Measurements from ENCODE around the gene POTEJ.
"Not testable (repeated sequence)": the region's sequence is repeated elsewhere in the genome, so short reads cannot be mapped to it uniquely, and the experiment has no call there.

POTEJ gene

DNA sequence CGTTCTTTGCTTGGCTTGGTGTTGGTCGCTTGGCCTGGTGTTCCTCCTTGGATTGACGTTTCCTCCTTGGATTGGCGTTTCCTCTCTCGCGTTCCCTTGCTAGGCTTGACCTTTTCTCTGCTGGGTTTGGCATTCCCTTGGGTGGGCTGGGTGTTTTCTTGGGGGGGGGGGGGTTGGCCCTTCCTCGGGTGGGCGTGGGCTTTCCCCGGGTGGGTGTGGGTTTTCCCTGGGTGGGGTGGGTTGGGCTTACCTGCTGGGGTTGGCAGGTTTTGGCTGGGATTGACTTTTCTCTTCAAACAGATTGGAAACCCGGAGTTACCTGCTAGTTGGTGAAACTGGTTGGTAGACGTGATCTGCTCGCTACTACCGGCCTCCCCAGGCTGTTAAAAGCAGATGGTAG lies at the start of gene POTEJ:
Gene POTEJ, plus strand, starts transcription at position 301 of the 400 bp plus-strand sequence. Its CDS starts 93 bp downstream, at position 394.
- not testable (repeated sequence) for DNase-seq

- DNase-seq, result not testable (repeated sequence)
Measured at GRCh38 chr2:130566165-130566564, 45.1 kb upstream of the POTEJ start.

GRCh38 chr2:130571929-130572328 lies 39.3 kb upstream of the POTEJ start:
- not testable (repeated sequence) for DNase-seq

- DNase-seq, result not testable (repeated sequence)
Measured at GRCh38 chr2:130574230-130574629, 37.0 kb upstream of the POTEJ start.

DNA sequence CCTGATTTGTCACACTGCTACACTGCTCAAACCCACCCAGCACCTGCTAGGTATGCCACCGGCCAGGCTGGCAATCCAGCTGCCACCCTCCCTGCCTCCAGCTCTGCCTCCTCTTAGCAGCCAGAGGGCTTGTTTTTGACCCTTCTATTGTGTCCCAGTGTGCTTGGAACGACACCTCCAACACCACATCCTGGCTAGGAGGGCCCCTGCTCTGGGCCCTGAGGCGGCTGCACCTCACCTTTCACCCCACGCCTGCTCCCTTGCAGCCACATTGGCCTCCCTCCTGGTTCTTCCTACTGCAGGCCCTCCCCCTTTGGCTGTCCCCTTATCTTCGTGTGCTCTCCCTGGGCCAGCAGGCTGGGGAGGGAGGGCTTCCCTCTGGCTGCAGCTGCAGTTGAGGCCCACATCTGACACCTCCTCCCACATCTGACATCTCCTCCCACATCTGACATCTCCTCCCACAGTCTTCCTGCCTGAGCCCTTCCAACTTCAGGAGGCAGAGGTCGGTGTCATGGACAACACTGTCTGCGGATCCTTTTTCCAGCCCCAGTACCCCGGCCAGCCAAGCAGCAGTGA lies 34.9 kb upstream of the POTEJ start:
- DNase-seq, result not testable (repeated sequence)

DNA sequence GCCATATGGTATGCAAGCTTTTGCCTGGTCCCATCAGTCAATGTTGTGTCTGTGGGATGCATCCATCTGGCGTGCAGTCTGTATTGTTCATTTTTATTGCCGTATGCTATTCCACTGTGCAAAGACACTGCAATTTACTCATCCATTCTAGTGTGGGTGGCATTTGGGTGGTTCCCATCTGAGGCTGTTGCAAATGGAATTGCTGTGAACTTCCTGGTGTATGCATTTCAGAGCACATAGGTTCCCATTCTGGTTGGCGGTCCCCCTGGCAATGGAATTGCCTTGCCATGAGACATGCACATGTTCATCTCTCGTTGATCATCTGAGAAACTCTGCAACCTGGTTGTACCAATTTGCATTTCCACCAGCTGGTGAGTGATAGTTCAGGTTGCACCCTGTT lies 33.7 kb upstream of the POTEJ start:
- not testable (repeated sequence) for DNase-seq

DNA sequence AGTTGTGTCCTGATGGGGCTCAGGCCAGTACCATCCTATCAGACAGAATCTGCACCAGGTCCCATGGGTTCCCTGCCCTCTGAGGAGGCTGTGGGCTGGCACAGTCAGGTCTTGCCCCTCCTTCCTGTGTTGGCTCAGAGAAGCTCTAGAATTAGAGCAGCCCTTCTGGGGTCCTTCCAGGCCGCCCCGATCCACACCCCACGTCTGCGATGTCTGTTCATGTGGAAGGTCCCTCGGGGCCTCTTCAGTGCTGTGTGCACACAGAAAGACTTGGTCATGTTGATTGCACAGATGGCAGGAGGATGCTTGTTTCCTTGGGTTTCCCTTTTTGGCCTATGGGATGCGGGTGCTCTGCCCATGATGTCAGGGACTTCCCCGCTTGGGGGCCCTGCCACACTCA lies 32.1 kb upstream of the POTEJ start:
- not testable (repeated sequence) for DNase-seq

DNA sequence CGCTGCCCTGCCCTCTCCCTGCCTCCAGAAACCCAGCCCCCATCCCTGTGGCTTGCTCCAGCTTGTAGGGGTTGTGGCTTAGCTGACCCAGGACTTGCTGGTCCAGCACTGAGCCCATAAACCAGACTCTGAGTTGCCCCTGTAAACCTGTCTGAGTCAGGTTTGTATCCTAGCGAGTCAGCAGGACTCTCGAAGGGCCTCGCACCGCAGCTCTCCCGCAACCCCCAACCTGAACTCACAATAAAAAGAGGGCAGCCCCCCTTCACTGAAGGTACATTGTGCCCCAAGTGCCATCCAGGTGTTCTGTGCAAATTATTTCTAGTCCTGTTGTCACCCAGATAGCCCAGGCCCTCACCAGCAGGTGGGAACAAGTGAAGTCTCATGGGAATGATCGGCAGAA lies 29.7 kb upstream of the POTEJ start:
- not testable (repeated sequence) for DNase-seq

DNA sequence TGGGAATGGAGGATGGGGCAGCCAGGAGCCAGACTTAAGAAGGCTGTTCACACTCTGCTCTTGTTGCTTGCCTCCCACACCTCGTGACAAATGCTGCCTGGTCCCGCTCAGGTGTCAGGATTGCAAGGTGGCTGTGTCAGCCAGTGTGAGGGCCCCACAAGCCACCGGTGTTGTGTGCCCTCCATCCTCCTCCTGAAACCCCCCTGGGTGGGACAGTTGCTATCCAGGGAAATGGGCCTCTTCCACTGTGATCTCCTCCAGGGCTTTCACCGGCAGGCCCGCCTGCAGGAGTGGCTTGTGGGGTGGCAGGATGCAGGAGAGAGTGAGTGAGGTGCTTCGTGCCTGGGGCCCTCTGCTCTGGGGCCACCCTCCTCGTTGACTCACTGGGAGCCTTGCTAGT lies 28.3 kb upstream of the POTEJ start:
- not testable (repeated sequence) for DNase-seq

- DNase-seq, result not testable (repeated sequence)
Measured at GRCh38 chr2:130583582-130583981, 27.7 kb upstream of the POTEJ start.

- not testable (repeated sequence) for DNase-seq
Measured at GRCh38 chr2:130584726-130585125, 26.5 kb upstream of the POTEJ start.

DNA sequence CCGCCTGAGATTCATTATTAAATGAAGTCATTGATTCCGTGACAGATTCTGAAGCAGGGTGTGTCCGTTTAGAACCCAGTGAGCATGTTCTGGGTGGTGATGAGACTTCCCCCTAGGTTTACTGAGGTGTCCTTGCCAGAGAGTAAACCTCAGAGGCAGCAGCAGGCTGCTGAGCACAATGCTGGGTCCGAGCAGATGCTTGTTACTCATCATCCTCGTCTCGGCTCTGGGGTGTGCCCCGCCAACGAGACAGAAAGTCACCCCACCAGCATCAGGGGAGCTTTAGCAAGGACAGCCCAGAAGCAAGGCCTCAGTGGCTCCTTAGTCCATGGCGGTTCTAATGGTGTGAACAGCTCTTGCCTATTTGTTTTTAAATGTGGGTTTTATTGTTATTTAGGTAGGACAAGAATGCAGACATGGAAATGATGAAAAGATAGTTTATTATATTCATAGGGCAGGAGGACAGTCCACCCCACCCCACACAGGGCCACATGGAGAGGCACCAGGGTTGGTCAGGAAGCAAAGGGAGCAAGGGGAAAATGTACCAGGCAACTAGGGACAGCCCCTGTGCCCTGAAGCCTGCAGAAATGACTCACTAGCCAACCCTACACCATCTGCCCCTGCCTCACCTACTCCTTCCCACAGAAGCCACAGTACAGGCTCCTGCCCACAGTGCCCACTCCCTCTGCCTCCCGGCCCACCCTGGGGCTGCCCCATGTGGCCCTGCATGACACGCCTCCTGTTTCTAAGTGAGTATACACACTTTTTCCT lies 22.4 kb upstream of the POTEJ start:
- DNase-seq, result not testable (repeated sequence)

- DNase-seq, result not testable (repeated sequence)
Measured at GRCh38 chr2:130590170-130590841, 20.9 kb upstream of the POTEJ start.

- not testable (repeated sequence) for DNase-seq
Measured at GRCh38 chr2:130590842-130591359, 20.3 kb upstream of the POTEJ start.

DNA sequence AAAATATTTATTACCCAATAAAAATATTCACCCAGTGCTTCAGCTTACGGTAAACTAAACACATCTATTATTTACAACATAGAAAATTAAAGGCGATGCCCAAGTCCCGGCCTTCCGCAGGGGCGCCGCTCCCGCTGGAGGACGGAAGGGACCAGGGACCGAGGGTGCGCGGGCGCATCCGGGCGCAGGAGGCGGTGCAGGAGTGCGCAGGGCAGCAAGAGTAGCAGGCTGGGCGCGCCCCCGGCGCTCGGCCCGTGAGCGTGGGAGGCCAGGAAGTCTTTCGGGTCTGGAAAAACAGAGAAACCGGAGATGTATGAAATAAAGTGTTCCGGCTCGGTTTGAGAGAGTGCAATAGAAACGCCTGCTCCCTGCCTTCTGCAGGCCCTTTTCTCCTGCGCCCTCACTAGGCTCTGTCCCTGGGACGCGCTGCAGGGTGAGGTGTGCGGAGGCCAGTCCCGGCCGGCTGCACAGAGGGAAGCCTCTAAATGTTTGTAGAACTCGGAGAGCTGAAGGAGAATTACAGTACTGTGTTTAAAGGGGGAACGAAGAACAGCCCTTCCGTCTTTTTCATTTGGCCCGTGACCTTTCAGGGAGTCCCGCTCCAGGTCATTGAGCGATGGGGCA lies 18.3 kb upstream of the POTEJ start:
- not testable (repeated sequence) for DNase-seq

DNA sequence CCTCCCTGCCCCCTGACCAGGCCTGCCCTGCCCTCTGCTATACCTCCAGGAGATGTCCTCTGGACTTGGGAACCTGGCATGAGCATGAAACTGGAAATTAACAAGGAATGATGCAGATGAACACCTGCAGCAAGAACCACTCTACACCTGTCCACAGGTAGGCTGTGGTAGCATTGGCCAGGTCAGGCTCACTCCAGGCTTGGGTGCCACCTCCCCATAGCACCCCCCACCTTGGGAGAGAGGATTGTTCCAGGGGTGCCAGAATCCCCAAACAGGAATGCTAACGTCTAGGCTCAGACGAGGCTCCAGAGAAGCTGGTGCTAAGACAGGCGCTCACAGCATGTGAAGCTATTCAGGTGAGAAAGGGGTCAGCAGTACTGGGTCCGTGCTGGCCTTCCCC lies 17.2 kb upstream of the POTEJ start:
- not testable (repeated sequence) for DNase-seq

GRCh38 chr2:130596757-130597156 lies 14.5 kb upstream of the POTEJ start:
- not testable (repeated sequence) for DNase-seq

- DNase-seq, result not testable (repeated sequence)
Measured at GRCh38 chr2:130597994-130598393, 13.2 kb upstream of the POTEJ start.

DNA sequence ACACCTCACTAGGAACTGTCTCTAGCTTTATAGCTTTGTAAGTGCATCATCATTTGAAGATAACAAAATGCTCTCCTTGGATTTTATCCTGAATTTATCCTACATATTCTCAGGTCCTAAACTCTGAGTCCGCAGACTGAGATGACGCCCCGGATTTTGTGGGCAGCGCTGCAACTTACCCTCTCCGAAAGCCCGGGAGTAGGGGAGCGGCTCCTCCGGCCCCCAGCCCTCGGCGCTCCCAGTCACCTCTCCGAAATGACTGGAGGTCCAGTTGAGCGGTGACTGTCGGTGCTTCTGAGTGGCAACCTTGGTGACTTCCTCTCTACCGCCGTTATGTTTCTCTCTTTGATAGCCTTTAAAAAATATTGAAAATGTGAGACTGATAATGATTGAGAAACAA lies 12.8 kb upstream of the POTEJ start:
- DNase-seq, result not testable (repeated sequence)

DNA sequence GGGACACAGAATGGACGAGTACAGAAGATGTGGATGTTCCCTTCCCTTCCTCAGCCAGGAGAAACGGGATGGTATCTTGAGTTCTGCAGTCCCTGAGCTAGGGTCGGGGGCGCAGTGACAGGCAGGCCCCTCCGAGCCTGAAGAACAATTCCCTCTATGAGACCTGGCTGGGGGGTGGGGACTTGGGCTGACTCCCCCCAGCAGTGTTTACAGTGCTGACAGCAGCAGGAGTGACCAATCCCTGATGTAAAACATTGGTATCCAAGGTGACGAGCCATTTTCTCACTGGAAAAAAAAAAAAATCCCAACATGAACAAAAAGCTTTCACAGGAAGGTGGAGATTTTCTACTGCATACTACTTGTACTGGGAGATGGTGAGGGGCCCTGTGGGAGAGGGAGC lies 11.8 kb upstream of the POTEJ start, which contains the start of gene CFC1:
Gene CFC1, minus strand, starts transcription at position 183 of the 400 bp plus-strand sequence. CDS start 288 bp downstream, outside the sequence.
- DNase-seq, result not testable (repeated sequence)

DNA sequence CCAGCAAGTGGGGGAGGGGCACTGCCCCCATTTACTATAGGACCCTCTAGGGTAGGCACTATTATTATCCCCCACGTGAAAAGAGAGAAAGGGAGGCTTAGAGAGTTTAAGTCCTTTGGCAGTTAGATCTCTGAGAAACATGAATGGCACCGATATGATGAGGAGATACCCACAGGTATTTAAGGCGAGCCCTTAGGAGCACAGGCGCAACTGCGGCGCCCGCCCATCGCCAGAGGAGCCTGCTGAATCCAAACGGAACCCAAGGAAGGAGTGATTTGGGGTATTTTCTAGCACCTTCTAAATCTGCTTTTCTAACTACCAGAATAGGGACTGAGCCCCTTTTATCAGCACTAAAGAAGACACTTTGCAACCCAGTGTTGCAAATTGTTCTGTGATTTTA lies 11.3 kb upstream of the POTEJ start:
- not testable (repeated sequence) for DNase-seq

GRCh38 chr2:130601648-130602302 lies 9.5 kb upstream of the POTEJ start:
- not testable (repeated sequence) for DNase-seq

All from cerebellar nuclear complex (tissue), 1 donor.